HepG2 (cell line): ENCODE measurements around the gene FANCM. TPM values are rescaled to one million over a fixed set of nuclear protein-coding genes. Genes with fewer than 3 reads are reported as not detected.

Experiments used
- DMAP1 ChIP-seq: IDR thresholded peaks from 2 replicates; pipeline ENCODE4 v1.6.1; 2016
- JUN ChIP-seq: sonication (generic); formaldehyde crosslinking; IDR thresholded peaks from 2 replicates; pipeline ENCODE4 v1.4.0; 2020; ENCODE audit warnings: mild to moderate bottlenecking, missing genetic modification reagents
- MAFG ChIP-seq: sonication (generic); formaldehyde crosslinking; IDR thresholded peaks from 2 replicates; pipeline ENCODE4 v1.5.1; 2020; ENCODE audit warnings: mild to moderate bottlenecking, missing genetic modification reagents
- NFYB ChIP-seq: sonication (generic); formaldehyde crosslinking; IDR thresholded peaks from 2 replicates; pipeline ENCODE4 v1.4.0; 2020; ENCODE audit warnings: missing genetic modification reagents
- PHF20 ChIP-seq: sonication (generic); formaldehyde crosslinking; IDR thresholded peaks from 2 replicates; pipeline ENCODE4 v1.5.0; 2020; ENCODE audit warnings: mild to moderate bottlenecking, missing genetic modification reagents
- SETDB1 ChIP-seq: sonication (generic); formaldehyde crosslinking; IDR thresholded peaks from 2 replicates; pipeline ENCODE4 v1.5.1; 2020; ENCODE audit warnings: missing genetic modification reagents, mild to moderate bottlenecking, borderline replicate concordance
- SMYD3 ChIP-seq: sonication (generic); formaldehyde crosslinking; IDR thresholded peaks from 2 replicates; pipeline ENCODE4 v1.8.1; 2023; ENCODE audit warnings: mild to moderate bottlenecking, missing genetic modification reagents
- SOX6 ChIP-seq, 2 experiments: fragments of 450-650 bp in 1 of 2; sonication (generic) in 1 of 2; formaldehyde crosslinking in 1 of 2; IDR thresholded peaks; 2 replicates each; pipeline versions ENCODE4 v1.4.0 to v1.6.1; 2017 to 2020; ENCODE audit warnings: antibody characterized with exemption in 1 of 2, mild to moderate bottlenecking in 1 of 2, missing genetic modification reagents in 1 of 2
- ZBTB4 ChIP-seq: sonication (generic); formaldehyde crosslinking; IDR thresholded peaks from 2 replicates; pipeline ENCODE4 v1.4.0; 2020; ENCODE audit warnings: missing genetic modification reagents, mild to moderate bottlenecking, borderline replicate concordance
- ZNF274 ChIP-seq: sonication (generic); formaldehyde crosslinking; IDR thresholded peaks from 2 replicates; pipeline ENCODE4 v1.5.1; 2020; ENCODE audit warnings: mild to moderate bottlenecking, missing genetic modification reagents
- ZNF280B ChIP-seq: sonication (generic); formaldehyde crosslinking; IDR thresholded peaks from 2 replicates; pipeline ENCODE4 v1.5.0; 2020; ENCODE audit warnings: missing genetic modification reagents, mild to moderate bottlenecking, borderline replicate concordance
- ZNF350 ChIP-seq: sonication (generic); formaldehyde crosslinking; IDR thresholded peaks from 2 replicates; pipeline ENCODE4 v1.4.0; 2020; ENCODE audit warnings: mild to moderate bottlenecking, low read depth, missing genetic modification reagents, borderline replicate concordance
- ZSCAN30 ChIP-seq: sonication (generic); formaldehyde crosslinking; IDR thresholded peaks from 2 replicates; pipeline ENCODE4 v1.5.0; 2020; ENCODE audit warnings: mild to moderate bottlenecking, missing genetic modification reagents
- polyA plus RNA-seq, 8 experiments: library from polyadenylated mRNA; depleted of rRNA in 3 of 8; stranded (reverse) in 7 of 8; unstranded in 1 of 8; fragments of >200 nt; fragmentation: Illumina TruSeq in 4 of 8; extraction: Trizol in 4 of 8; gene quantifications; 2 replicates each; pipeline versions ENCODE4 v1.2.1 to v1.2.3, GENCODE V29; 2011 to 2016; ENCODE audit warnings: low read depth in 4 of 8, missing spikeins in 1 of 8, mixed read lengths in 1 of 8; ENCODE audit not compliant: insufficient read depth in 1 of 8
- total RNA-seq, 5 experiments: library from RNA; depleted of rRNA; stranded (reverse); fragments of >200 nt; fragmentation: Illumina TruSeq; extraction: Trizol; gene quantifications; 2 replicates each; pipeline ENCODE4 v1.2.3, GENCODE V29; 2016; ENCODE audit warnings: low read depth in 1 of 5
- TF ChIP-seq, protein P1 (sequence below): sonication (generic); formaldehyde crosslinking; IDR thresholded peaks from 2 replicates; pipeline ENCODE4 v1.5.0; 2020; ENCODE audit warnings: missing genetic modification reagents, mild to moderate bottlenecking, borderline replicate concordance
- TF ChIP-seq, protein P2 (sequence below): conservative IDR thresholded peaks from 2 replicates; pipeline ENCODE4 v1.6.1; 2018; ENCODE audit warnings: missing genetic modification reagents
- TF ChIP-seq, protein P3 (sequence below): IDR thresholded peaks from 2 replicates; pipeline ENCODE4 v1.6.1; 2016

Gene FANCM
- total and polyA plus RNA-seq, 2 of the 13 experiments (the other 11 are each of a cell fraction or from before 2014, with no cell fraction given), result 2.6 to 10.4 TPM

GRCh38 chr14:45135659-45136395, at the start of gene FANCM (continued):
- no peak for TF ChIP-seq ZBTB4
- TF ChIP-seq SMYD3 (CRISPR knock-in tag), result 0 out of 2 replicates have a peak, but pooled peaks have one; percentile 74
- TF ChIP-seq MAFG (CRISPR knock-in tag), result no peak
- TF ChIP-seq, protein P1, sequence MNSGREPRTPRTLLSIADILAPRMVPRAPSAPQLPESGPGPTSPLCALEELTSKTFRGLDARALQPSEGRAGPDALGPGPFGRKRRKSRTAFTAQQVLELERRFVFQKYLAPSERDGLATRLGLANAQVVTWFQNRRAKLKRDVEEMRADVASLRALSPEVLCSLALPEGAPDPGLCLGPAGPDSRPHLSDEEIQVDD, result no peak
- no peak for TF ChIP-seq SETDB1 (CRISPR knock-in tag)
- no peak for TF ChIP-seq JUN (CRISPR knock-in tag)
- peak; percentile 96 for TF ChIP-seq NFYB (CRISPR knock-in tag)
- TF ChIP-seq DMAP1 (CRISPR knock-in tag), result peak; percentile 26; the same call in 1 of the 2 replicates
- no peak for TF ChIP-seq ZSCAN30 (CRISPR knock-in tag)
- TF ChIP-seq ZNF350 (CRISPR knock-in tag), result peak; percentile 62; the same call in 1 of the 2 replicates
- TF ChIP-seq ZNF274, result 0 out of 2 replicates have a peak, but pooled peaks have one; percentile 65
- TF ChIP-seq, protein P2, sequence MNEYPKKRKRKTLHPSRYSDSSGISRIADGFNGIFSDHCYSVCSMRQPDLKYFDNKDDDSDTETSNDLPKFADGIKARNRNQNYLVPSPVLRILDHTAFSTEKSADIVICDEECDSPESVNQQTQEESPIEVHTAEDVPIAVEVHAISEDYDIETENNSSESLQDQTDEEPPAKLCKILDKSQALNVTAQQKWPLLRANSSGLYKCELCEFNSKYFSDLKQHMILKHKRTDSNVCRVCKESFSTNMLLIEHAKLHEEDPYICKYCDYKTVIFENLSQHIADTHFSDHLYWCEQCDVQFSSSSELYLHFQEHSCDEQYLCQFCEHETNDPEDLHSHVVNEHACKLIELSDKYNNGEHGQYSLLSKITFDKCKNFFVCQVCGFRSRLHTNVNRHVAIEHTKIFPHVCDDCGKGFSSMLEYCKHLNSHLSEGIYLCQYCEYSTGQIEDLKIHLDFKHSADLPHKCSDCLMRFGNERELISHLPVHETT (CRISPR knock-in tag), result no peak
- TF ChIP-seq PHF20 (CRISPR knock-in tag), result peak; percentile 84
- TF ChIP-seq SOX6 (IDR thresholded peaks at IDR 0.05), result no peak
- peak; percentile 57 for TF ChIP-seq SOX6 (CRISPR knock-in tag; IDR thresholded peaks at IDR 0.05)
- TF ChIP-seq ZNF280B (CRISPR knock-in tag), result 0 out of 2 replicates have a peak, but pooled peaks have one; percentile 29
- TF ChIP-seq, protein P3, sequence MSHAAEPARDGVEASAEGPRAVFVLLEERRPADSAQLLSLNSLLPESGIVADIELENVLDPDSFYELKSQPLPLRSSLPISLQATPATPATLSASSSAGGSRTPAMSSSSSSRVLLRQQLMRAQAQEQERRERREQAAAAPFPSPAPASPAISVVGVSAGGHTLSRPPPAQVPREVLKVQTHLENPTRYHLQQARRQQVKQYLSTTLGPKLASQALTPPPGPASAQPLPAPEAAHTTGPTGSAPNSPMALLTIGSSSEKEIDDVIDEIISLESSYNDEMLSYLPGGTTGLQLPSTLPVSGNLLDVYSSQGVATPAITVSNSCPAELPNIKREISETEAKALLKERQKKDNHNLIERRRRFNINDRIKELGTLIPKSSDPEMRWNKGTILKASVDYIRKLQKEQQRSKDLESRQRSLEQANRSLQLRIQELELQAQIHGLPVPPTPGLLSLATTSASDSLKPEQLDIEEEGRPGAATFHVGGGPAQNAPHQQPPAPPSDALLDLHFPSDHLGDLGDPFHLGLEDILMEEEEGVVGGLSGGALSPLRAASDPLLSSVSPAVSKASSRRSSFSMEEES, result 0 out of 2 replicates have a peak, but pooled peaks have one; percentile 15
